Tibial nerve (tissue), 4 donors: ENCODE data around the gene FILIP1.

Experiments used
- EP300 ChIP-seq, 2 donors: sonication (generic); formaldehyde crosslinking; IDR thresholded peaks; one replicate each; pipeline ENCODE4 v1.6.1; 2017; ENCODE audit warnings: antibody characterized with exemption in 2 of 2, mild to moderate bottlenecking in 1 of 2
- POLR2A ChIP-seq, 2 donors: fragments of 450-650 bp; IDR thresholded peaks; one replicate each; pipeline ENCODE4 v1.6.1; 2017; ENCODE audit warnings: antibody characterized with exemption in 2 of 2, mild to moderate bottlenecking in 2 of 2, moderate library complexity in 2 of 2
- TF ChIP-seq, protein P1 (sequence below), 5 experiments: fragments of 200-600 bp in 3 of 5; fragments of 450-650 bp in 2 of 5; sonication (generic) in 3 of 5; IDR thresholded peaks; one replicate each; pipeline ENCODE4 v1.5.1; 2016 to 2019; ENCODE audit warnings: antibody characterized with exemption in 5 of 5, mild to moderate bottlenecking in 3 of 5, moderate library complexity in 2 of 5

DNA sequence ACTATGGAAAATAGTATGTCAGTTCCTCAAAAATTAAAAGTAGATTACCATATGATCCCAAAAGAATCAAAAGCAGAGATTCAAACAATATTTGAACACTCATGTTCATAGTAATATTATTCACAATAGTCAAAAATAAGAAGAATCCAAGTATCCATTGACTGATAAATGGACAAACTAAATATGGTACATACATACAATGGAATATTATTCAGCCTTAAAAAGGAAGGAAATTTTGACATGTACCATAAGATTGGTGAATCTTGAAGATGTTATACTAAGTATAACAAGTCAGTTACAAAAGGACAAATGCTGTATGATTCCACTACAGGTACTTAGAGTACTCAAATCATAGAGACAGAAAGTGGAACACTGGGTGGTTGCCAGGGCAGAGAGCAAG is 120.7 kb downstream of the FILIP1 start:
- TF ChIP-seq, protein P1, sequence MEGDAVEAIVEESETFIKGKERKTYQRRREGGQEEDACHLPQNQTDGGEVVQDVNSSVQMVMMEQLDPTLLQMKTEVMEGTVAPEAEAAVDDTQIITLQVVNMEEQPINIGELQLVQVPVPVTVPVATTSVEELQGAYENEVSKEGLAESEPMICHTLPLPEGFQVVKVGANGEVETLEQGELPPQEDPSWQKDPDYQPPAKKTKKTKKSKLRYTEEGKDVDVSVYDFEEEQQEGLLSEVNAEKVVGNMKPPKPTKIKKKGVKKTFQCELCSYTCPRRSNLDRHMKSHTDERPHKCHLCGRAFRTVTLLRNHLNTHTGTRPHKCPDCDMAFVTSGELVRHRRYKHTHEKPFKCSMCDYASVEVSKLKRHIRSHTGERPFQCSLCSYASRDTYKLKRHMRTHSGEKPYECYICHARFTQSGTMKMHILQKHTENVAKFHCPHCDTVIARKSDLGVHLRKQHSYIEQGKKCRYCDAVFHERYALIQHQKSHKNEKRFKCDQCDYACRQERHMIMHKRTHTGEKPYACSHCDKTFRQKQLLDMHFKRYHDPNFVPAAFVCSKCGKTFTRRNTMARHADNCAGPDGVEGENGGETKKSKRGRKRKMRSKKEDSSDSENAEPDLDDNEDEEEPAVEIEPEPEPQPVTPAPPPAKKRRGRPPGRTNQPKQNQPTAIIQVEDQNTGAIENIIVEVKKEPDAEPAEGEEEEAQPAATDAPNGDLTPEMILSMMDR (IDR thresholded peaks at IDR 0.05) = no peak
- TF ChIP-seq POLR2A (IDR thresholded peaks at IDR 0.05) (no peak), EP300 (IDR thresholded peaks at IDR 0.05) (no peak)
